Measurements from ENCODE around the gene RAP1GAP. TPM values are rescaled to one million over a fixed set of nuclear protein-coding genes. Genes with fewer than 3 reads are reported as not detected.

RAP1GAP gene
- total RNA-seq, 1 donor from 2014 or later, result 0.07 TPM

DNA sequence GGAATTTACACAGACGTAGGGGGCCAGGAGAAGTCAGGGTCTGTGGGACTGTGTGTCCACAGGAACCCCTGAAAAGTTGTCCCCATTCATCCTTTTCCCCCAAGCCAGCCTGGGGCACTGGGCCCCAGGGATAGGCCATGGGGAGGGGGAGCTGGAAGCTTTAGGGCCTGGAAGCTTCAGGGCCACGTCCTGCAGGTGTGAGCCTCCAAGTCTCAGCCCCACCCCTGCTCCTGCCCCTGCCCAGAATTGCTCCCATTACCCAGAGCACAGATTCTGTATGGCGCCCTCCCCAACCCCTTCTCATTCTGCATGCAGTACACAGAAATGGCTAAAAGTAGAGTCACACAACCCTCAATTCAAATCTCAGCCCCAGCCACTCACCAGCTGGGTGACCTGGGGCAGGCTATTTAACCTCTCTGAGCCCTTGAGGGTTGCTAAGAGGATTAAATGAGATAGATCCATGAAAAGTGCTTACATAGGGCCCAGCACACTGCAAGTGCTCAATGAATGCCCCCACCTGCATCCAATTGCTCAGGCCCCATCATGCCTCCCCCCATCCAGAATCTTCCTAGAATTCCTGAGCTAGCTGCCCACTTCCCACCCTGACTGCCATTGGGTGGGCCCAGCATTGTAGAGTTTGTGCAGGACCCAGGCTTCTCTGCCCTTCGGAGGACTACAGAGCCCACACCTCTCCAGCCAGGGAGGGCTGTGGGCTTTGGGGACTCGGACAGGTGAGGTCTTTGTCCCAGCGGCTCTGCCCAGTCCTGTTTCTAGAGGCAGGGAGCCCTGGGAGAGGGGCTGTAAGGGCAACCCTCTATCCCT, 6.5 kb downstream of the RAP1GAP start:
- DNase-seq (ENCODE audit: low read depth, low spot score), result no peak

DNA sequence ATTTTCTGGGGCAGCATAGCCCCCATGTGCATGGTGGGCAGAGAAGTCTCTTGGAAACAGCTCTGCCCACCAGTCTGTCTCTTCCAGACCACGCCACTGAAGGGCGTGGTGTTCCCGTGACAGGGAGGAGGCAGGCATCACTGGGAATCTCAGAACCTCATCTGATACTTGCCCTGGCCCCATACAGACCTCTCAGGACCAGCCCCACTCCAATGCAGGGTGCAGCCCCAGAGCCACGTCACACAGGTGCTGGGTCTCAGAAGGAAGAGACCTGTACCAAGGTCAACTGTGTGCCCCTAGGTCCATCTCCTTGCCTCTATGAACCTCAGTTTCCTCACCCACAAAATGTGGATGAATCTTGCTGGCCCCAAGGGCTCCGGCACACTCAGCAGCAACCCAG, 7.3 kb downstream of the RAP1GAP start:
- no peak for DNase-seq (ENCODE audit: low read depth, low spot score)

DNA sequence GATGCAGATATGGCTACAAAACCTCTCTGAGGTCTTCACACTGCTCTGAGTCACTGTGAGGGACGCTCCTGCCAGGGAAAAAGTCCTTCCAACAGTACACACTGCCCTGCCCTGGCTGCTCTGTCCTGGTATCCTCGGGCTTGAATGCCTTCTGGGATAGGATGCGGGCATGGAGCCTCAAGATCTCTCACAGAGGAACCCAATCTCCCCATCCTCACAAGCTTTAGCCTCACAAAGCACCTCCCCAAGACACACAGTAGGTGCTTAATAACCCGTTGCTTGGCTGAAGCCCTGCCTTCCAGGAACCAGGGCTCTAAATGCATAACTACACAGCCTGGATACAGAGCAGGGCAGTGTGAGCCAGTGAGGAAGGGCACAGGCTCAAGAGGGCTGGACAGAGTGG, 9.2 kb downstream of the RAP1GAP start:
- DNase-seq (ENCODE audit: low read depth, low spot score), result no peak

DNA sequence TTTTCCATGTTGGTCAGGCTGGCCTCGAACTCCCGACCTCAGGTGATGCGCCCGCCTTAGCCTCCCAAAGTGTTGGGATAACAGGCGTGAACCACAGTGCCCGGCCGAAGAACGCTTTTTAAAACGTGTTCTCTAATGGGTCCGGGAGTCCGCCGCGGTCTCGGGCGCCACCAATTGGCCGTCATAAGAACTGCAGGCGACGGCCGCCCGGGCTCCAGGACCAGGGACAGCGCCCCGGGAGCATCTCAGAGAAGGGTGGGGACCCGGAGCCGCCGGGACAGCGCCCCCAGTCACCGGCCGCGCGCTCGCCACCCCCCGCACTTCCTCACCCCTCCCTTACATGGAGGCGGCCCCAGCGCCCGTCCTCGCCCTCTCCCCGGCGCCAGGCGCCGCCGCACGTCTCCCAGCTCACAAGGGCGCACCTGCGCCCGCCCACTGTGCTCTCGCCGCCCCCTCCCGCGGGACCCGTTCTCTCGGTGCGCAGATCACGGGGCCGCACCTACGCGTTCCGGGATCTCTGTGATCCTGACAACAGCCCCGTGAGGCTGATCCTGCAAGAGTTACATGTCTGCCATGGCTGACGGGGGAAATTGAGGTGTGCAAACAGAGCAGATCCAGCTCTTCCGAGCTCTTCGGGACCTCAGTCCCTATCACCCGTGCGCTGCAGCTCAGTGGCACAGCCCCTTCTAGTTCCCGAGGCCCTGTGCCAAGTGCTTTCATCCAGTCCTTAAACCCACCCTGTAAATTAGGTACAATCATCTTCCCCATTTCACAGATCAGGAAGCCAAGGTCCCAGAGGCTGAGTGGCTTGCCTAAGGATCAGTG, 9.8 kb downstream of the RAP1GAP start:
- DNase-seq (ENCODE audit: low read depth, low spot score), result no peak

DNA sequence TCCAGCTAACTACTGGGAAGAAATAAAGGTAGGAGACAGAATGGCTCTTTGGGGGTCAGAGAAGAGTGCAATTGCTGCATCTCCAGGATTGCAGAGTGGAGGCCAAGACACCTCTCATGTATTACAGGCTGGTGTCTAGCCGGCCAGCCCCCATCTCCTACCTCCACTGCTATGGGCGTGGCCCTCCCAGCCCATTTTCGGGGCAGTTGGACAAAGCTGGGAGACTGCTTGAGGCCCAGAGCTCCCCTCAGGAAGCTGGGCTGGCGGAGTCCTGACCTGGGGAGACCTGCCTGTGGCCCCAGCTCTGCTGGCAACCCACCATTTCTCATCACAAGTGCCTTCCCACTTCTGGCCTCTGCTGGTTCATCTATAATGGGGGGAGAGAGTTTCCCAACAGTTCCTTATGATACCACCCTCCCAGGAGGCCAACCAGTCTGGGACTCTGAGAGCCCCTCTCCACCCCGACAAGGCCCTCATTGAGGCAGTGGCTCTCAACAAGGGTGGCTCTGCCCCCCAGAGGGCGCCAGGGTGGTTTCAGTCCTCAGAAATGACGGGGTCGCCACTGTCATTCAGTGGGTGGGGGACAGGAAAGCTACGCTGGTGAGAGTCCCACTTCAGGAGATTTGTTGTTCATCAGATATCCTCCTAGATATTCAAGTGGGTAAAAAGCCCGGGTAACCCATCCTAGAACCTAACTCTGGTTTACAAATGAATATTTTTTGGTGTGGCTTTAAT, 11.5 kb downstream of the RAP1GAP start:
- DNase-seq (ENCODE audit: low read depth, low spot score), result no peak

DNA sequence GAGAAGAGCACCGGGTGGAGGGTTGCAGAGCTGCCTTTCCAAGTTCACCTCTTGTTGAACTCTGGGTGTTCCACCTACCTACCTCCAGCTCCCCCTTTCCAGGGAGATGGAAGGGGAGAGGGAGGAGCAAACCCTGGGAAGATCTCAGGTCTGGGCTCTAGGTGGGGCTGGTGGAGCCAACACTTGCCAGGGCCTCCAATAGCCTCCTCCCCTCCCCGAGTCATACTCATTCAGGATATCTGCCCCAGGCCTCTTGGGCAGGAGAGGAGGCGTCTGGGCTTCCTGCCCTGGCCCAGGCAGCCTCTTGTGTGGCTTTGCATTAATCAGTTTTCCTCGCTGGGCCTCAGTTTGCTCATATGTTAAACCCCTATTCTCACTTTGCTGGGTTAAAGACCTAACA, 13.4 kb downstream of the RAP1GAP start:
- no peak for DNase-seq (ENCODE audit: low read depth, low spot score)

DNA sequence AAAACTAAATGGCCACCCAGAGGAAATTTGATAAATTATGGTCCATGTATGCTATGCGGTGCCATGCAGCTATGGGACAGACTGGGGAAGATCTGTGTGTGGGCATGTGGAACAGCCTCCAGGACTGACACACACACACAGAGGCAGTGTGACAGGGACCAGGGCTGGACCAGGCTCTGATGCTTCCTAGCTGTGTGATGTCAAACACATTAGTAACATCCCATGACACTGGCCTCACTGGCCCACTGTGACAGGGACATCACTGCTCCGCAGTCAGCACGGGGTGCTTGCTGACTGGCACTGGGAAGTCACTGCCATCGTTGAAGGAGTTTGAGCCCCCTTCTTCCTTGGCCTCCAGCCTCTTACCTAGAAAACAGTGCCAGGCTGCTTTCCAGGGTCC, 13.9 kb downstream of the RAP1GAP start:
- DNase-seq (ENCODE audit: low read depth, low spot score), result no peak

DNA sequence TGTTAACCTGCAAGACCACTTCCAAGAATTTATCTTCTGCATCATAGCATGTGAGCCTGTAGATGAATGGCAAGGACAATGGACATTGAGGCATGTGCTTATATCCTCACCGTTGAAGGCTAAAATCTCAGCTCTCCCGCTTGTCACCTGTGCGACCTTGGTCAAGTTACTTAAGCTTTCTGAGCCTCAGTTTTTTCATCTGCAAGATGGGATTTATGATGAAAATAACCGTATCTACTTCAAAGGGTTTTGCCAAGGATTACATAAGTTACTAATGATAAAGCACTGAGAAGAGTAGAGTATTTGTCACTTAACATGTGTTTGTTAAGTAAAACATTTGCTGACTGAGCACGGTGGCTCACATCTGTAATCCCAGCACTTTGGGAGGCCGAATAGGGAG, 14.9 kb downstream of the RAP1GAP start:
- DNase-seq (ENCODE audit: low read depth, low spot score), result no peak

DNA sequence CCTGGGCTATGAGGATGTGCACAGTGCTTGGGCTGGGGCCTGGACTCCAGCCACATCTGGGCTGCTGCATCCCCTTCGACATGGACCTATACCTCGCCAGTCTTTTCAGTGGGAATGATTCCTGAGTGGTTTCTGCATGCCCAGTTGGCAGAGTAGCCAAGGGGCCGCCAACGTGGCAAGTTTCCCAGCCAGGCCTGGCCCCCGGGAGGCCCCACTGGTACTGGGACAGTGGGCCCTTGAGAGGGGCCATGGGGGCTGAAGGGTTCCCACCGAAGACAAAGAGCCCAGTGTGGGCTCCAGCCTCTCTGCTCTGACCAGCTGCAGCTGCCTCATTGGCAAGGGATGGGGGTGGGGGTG, 15.4 kb downstream of the RAP1GAP start:
- no peak for DNase-seq (ENCODE audit: low read depth, low spot score)

DNA sequence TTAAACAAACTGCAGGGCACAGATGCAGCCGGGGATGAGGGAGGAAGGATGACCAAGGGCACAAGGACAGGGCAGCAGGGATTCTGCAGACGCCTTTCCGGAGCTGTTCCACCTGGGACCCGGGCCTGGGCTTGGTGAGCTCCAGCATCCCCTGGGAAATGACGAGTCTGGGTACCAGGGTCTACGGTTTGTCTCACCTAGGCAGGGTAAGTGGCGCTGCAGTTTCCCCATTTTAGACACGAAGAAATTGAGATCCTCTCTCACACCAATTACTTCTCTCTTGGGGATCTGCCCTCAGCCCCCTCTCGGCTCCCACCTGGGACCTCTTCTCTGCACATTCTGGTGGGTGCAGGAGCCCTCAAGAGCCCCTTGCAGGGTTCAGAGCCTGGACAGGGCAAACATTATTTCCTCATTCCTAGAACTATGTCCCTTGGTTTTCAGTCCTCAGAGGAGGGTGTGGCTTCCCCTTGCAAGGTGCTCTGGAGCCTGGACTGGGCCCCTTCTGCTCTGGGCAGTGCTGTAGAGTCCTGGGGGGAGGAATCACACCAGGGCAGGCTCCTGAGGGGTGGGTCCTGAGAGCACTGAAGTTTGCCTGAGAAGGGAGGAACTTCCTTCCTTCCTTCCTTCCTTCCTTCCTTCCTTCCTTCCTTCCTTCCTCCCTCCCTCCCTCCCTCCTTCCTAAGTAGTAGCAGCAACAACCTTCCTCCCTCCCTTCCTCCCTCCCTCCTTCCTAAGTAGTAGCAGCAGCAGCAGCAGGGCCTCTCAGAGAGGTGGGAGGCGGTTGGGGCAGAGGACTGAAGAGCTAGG, 16.0 kb downstream of the RAP1GAP start:
- no peak for DNase-seq (ENCODE audit: low read depth, low spot score)

DNA sequence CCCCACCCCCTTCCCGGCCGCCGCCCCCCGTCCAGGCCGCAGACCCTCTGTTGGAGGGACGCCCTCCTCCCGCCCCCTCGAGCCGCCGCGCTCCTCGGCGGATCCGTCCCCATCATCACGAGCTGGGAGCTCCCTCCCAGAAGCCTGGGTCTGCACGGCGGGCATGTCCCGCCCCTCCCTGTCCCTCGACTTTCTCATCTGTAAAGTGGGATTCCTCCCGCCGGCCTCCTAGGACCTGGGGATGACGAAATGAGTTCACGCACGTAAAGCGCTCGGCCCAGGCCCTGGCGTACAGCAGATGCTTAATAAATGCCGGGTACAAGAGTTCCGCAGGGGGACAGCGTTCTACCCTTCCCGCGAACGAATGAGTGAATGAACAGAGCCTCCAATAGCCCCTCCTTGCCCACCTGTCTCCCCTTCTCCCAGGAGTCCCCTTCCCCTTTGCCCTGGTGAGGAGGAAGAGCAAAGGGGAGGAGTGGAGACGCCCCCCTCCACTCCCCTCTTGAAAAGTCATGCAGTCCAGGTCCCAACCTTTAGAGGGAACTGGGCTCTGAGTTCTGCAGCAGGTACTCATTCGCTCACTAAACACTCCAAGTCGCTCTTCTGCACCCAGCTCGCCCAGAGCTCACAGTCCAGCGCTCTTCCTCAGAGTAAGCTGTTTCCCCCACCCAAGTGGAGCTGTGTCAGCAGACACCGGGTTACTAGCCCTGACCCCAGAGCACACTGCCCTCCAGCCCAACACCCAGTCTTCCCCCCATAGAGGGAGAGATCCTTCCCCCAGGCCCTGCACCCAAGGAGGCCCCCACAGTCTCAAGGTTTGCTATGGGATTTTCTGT, 16.8 kb downstream of the RAP1GAP start:
- no peak for DNase-seq (ENCODE audit: low read depth, low spot score)

DNA sequence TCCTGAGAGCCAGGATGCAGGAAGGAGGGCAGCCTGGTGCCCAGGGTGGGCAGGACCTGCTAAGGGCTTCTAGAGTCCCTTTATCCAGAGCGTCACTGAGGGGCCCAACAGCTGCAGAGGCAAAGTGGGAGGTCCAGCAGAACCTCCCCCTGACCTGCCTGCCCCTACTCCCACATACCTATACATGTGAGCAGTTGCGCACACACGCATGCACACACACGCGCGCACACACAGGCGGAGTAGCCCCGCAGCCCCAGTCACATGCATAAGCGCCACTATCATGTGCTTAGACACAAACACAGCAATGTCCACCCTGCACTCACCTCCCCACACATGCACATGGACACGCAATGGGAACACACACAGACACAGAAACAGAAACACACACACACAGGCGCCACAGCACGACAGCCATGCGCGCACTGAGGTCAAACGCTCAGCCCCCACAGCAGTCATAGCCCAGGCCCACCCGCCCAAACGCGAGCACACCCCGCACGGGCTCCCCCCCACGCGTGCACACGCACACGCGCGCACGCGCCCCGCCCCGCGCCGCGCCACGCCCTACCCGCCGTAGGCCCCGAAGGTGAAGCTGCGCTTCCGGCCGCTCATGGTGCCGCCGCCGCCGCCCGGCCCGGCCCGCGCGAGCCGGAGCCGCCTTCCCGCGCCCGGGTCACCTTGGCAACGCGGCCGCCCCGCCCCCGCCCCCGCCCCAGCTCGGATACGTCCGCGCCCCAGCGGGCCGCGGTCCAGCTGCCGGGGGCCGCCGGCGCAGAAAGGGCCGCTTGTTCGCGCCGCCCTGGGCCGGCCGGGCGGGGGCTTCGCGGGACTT, 17.7 kb downstream of the RAP1GAP start:
- no peak for DNase-seq (ENCODE audit: low read depth, low spot score)

DNA sequence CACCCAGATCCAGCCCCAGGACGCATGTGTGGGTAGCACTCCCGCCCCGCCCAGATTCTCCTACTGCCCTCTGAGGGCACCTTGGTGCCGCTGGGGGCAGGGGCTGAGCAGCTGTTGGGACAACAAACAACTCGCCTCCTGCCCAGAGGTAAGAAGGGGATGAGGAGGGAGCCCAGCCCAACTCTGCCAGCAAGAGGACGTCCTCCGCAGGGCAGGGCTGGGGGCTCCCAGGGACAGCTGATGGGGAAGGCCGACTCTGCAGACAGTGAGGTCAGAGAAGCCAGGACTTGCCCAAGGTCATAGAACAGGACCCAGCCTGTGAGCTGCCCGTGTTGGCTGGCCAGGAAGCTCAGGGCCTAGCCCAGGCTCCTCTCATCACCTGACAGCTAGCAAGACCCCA, 18.8 kb downstream of the RAP1GAP start:
- no peak for DNase-seq (ENCODE audit: low read depth, low spot score)

DNA sequence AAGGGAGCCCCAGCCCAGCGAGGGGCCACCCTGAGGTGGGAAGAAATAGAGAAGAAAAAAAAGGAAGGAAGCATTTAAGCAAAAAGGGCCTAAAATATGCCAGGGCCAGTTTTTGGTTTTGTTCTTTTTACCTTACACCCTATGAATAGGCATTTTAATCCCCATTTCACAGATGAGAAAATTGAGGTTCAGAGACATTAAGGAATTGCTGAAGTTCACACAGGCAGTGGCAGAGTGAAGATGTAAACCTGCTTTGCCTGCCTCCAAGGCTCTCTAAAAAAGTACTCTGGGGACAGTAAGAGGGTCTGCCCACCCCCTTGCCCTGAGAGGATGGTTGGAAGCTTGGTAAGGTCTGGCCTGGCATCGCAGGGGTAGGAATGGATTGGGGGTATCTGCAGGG, 19.8 kb downstream of the RAP1GAP start:
- DNase-seq (ENCODE audit: low read depth, low spot score), result no peak

DNA sequence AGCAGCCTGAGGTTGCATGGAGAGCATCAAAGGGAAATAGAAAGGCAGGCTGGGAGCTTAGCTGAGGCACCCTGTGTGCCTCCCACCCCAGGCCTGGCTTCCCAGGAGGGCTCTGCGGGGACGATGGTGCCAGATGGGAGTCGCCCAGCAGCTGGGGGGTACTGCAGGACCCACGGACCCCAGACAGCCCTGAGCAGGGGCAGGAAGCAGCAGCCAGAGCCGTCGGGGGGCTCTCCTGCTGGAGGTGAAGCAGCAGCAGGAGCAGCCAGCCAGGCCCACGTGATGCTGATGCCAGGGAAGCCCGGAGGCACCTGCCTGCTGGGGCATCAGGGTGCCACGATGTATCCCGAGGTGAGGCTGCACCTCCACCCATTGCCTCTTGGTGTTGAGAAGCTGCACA, 20.4 kb downstream of the RAP1GAP start:
- DNase-seq (ENCODE audit: low read depth, low spot score), result no peak

DNA sequence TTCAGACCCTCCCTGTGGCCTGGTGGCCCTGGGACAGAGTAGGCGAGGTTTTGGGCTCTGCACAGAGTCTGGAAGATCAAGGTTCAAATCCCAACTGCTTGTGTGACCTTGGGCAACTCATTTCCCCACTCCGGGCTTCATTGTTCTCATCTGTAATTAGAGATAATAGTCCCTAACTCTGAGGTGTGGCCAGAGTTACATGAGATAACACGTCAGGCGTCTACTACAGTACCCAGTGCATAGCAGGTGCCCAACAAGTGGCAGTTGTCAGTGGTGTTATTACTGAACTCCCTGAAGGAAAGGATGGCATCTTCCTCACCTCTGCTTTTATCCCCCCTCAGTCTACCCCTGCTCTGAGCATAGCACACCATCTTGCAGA, 20.8 kb downstream of the RAP1GAP start:
- no peak for DNase-seq (ENCODE audit: low read depth, low spot score)

DNA sequence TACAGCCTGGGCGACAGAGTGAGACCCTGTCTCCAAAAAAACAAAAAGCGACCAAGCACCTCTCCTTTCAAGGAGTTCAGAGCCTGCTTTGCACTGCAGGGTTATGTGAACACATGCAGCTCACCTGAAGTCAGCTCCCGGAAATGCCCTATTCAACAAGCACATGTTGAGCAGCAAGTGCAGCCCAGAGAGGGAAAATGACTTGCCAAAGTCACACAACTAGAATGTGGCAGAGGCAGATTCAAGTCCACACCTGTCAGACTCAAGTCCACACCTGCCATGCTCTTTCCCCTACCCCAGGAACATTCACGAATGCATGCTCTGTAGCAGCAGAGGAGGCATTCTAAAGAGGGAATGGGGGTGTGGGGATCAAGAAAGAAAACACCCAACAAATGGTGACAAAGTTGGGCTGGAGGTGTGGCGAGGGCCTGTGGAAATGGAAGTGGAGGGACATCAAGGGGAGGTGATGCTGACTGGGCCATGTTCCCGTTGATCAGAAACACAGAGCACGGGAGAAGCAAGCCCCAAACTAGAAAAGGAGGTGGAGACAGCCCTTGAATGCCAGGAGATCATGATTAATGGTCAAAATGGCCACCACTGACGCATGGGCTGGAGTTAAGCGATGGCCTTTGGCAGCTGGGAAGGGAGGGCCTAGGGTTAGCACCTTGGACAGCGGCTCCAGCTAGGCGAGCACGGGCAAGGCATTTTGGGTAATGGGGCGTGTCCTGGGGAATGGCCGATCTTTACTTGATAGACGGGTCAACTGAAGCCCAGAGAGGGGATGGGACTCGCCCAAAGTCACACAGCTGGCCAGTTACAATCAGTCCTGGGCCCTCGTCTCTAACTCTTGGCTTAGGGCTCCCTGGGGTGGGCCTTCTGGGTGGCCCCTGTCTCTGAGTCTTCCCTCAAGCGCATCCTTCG, 21.5 kb downstream of the RAP1GAP start:
- no peak for DNase-seq (ENCODE audit: low read depth, low spot score)

DNA sequence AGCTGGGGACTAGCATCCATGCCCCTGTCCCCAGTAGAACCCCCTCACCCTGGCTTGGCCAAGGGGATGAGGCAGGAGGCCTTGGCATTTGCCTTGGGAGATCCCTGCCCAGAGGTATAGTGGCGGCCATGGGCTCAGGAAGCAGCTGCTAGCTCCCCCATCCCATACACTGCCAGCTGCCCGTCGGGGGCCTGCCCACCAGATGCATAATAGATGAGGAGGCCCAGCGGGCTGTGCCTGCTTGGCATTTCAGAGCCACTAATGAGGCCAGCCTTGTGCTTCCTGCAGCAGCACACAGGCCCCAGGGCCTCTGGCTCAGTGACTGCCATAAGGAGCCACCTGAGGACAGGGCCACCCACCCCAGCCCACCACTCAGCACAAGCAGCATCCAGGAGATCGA, 23.6 kb downstream of the RAP1GAP start:
- no peak for DNase-seq (ENCODE audit: low read depth, low spot score)

DNA sequence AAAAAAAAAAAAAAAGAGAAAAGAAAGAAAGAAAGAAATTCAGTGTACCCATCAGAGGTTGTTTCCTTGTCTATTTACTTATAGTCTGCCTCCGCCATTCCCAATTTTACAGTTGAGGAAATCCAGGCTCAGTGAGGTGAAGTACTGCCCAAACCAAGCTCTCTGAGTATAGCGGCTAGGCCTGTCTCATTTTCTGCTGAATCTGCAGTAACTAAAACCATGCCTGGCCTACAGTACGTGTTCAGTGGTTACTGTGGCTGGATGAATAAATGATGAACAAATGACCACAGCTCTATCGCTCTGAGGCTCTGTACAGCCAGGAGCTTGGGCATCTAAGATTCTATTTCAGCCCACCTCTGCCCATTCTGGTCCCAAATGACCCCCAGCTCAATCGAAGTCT, 24.3 kb downstream of the RAP1GAP start:
- DNase-seq (ENCODE audit: low read depth, low spot score), result no peak
